Liver (tissue), 9 donors: Measurements from ENCODE around the gene EPB41L3. TPM values are rescaled to one million over a fixed set of nuclear protein-coding genes. Genes with fewer than 3 reads are reported as not detected.

ENCODE experiments used
- DNase-seq: peaks from one replicate; pipeline ENCODE4 v3.0.0-alpha.2; 2017; ENCODE audit warnings: low spot score
- H3K27ac ChIP-seq, 2 donors: one replicate each; pipeline ENCODE4 v1.7.0; 2013; ENCODE audit warnings: inconsistent platforms in 2 of 2, low read length in 2 of 2, control low read depth in 1 of 2, low read depth in 1 of 2, mild to moderate bottlenecking in 1 of 2
- H3K27me3 ChIP-seq, 4 donors: one replicate each; pipeline versions ENCODE4 v1.6.1 to v1.7.0; 2013; ENCODE audit warnings: low read length in 3 of 4, inconsistent platforms in 1 of 4, mild to moderate bottlenecking in 1 of 4, moderate library complexity in 1 of 4; ENCODE audit not compliant: control insufficient read depth in 4 of 4, insufficient read depth in 4 of 4
- H3K36me3 ChIP-seq, 4 donors: one replicate each; pipeline versions ENCODE4 v1.6.1 to v1.7.0; 2013; ENCODE audit warnings: low read length in 3 of 4, mild to moderate bottlenecking in 3 of 4, low read depth in 1 of 4, moderate library complexity in 1 of 4; ENCODE audit not compliant: control insufficient read depth in 4 of 4, insufficient read depth in 3 of 4
- H3K4me1 ChIP-seq, 4 donors: one replicate each; pipeline versions ENCODE4 v1.6.1 to v1.7.0; 2013; ENCODE audit warnings: low read length in 3 of 4, mild to moderate bottlenecking in 3 of 4, moderate library complexity in 1 of 4; ENCODE audit not compliant: control insufficient read depth in 4 of 4, insufficient read depth in 4 of 4
- H3K4me3 ChIP-seq, 3 donors: one replicate each; pipeline versions ENCODE4 v1.6.1 to v1.7.0; 2013; ENCODE audit warnings: low read length in 3 of 3, control low read depth in 1 of 3, low read depth in 1 of 3, mild to moderate bottlenecking in 1 of 3
- H3K9ac ChIP-seq, 2 donors: one replicate each; pipeline ENCODE4 v1.7.0; 2013; ENCODE audit warnings: low read length in 2 of 2, mild to moderate bottlenecking in 2 of 2, moderate library complexity in 2 of 2, control low read depth in 1 of 2, low read depth in 1 of 2
- H3K9me3 ChIP-seq, 4 donors: one replicate each; pipeline versions ENCODE4 v1.6.1 to v1.7.0; 2013; ENCODE audit warnings: low read length in 3 of 4; ENCODE audit not compliant: control insufficient read depth in 4 of 4
- ATF3 ChIP-seq: IDR thresholded peaks from 2 replicates; pipeline ENCODE4 v1.6.1; 2016; ENCODE audit warnings: antibody characterized with exemption
- CTCF ChIP-seq: fragments of 150-350 bp; IDR thresholded peaks from 2 replicates; pipeline ENCODE4 v1.5.1; 2017; ENCODE audit warnings: improper control_type of control experiment, low read depth, low read length; ENCODE audit not compliant: missing input control
- EGR1 ChIP-seq, 2 donors: IDR thresholded peaks; 2 replicates each; pipeline ENCODE4 v1.6.1; 2016 to 2018; ENCODE audit warnings: antibody characterized with exemption in 2 of 2, low read depth in 2 of 2
- FOXA1 ChIP-seq: IDR thresholded peaks from 2 replicates; pipeline ENCODE4 v1.6.1; 2016; ENCODE audit warnings: antibody characterized with exemption
- FOXA2 ChIP-seq: IDR thresholded peaks from 2 replicates; pipeline ENCODE4 v1.6.1; 2016; ENCODE audit warnings: antibody characterized with exemption
- GABPA ChIP-seq, 2 donors: IDR thresholded peaks in 1 of 2; conservative IDR thresholded peaks in 1 of 2; 2 replicates each; pipeline ENCODE4 v1.6.1; 2016; ENCODE audit warnings: antibody characterized with exemption in 2 of 2, mild to moderate bottlenecking in 1 of 2, moderate library complexity in 1 of 2
- HNF4A ChIP-seq, 2 donors: conservative IDR thresholded peaks; 2 replicates each; pipeline ENCODE4 v1.6.1; 2016; ENCODE audit warnings: antibody characterized with exemption in 2 of 2, mild to moderate bottlenecking in 2 of 2
- HNF4G ChIP-seq: IDR thresholded peaks from 2 replicates; pipeline ENCODE4 v1.6.1; 2016; ENCODE audit warnings: antibody characterized with exemption
- JUND ChIP-seq, 2 donors: IDR thresholded peaks; 2 replicates each; pipeline ENCODE4 v1.6.1; 2016; ENCODE audit warnings: antibody characterized with exemption in 2 of 2
- MAX ChIP-seq: IDR thresholded peaks from 2 replicates; pipeline ENCODE4 v1.6.1; 2016; ENCODE audit warnings: antibody characterized with exemption
- NR2F2 ChIP-seq: IDR thresholded peaks from 2 replicates; pipeline ENCODE4 v1.6.1; 2016; ENCODE audit warnings: antibody characterized with exemption
- RAD21 ChIP-seq, 2 donors: IDR thresholded peaks; 2 replicates each; pipeline ENCODE4 v1.6.1; 2016; ENCODE audit warnings: antibody characterized with exemption in 2 of 2, mild to moderate bottlenecking in 2 of 2
- REST ChIP-seq: IDR thresholded peaks from 2 replicates; pipeline ENCODE4 v1.6.1; 2016; ENCODE audit warnings: antibody characterized with exemption, mild to moderate bottlenecking
- RXRA ChIP-seq, 2 donors: IDR thresholded peaks; 2 replicates each; pipeline ENCODE4 v1.6.1; 2017 to 2018; ENCODE audit warnings: antibody characterized with exemption in 2 of 2, mild to moderate bottlenecking in 1 of 2
- SP1 ChIP-seq: IDR thresholded peaks from 2 replicates; pipeline ENCODE4 v1.6.1; 2018; ENCODE audit warnings: antibody characterized with exemption, mild to moderate bottlenecking
- TAF1 ChIP-seq: conservative IDR thresholded peaks from 2 replicates; pipeline ENCODE4 v1.6.1; 2016; ENCODE audit warnings: antibody characterized with exemption, mild to moderate bottlenecking
- YY1 ChIP-seq: IDR thresholded peaks from 2 replicates; pipeline ENCODE4 v1.6.1; 2016; ENCODE audit warnings: antibody characterized with exemption, mild to moderate bottlenecking
- ZBTB33 ChIP-seq: IDR thresholded peaks from 2 replicates; pipeline ENCODE4 v1.6.1; 2016; ENCODE audit warnings: antibody characterized with exemption
- WGBS: extraction: QIAGEN DNeasy Blood & Tissue Kit; methylation state at CpG from one replicate; pipeline ENCODE4 v1.1.7; 2013; 5-methylcytosine and 5-hydroxymethylcytosine counted together
- polyA plus RNA-seq, 2 donors: library from polyadenylated mRNA; stranded (reverse) in 1 of 2; unstranded in 1 of 2; fragments of 200-250 nt in 1 of 2; fragments of >200 nt in 1 of 2; fragmentation: Nextera tagmentation in 1 of 2; extraction: Ambion mirVana in 1 of 2; gene quantifications; one replicate each; pipeline versions ENCODE4 v1.2.1 to v1.2.3, GENCODE V29; 2013 to 2015
- total RNA-seq, 2 donors: library from RNA; depleted of rRNA; stranded (reverse); fragments of >200 nt; gene quantifications; one replicate each; pipeline ENCODE4 v1.2.3, GENCODE V29; 2014
- donor health status: healthy.
- donor health status: healthy.
- donor health status: healthy.
- donor health status: healthy.
- donor health status: healthy.

The EPB41L3 gene
- total and polyA plus RNA-seq, 4 donors: 1.4 to 14.5 (median 5.1) TPM

- no peak for TF ChIP-seq ZBTB33
- no peak for TF ChIP-seq JUND (IDR thresholded peaks at IDR 0.05)
- TF ChIP-seq TAF1: no peak
- TF ChIP-seq ATF3: no peak
- TF ChIP-seq HNF4G: no peak
- TF ChIP-seq EGR1 (IDR thresholded peaks at IDR 0.05; ENCODE audit: low read depth in 2 of 2): no peak
- TF ChIP-seq YY1: no peak
- no peak for TF ChIP-seq RXRA (IDR thresholded peaks at IDR 0.05)
Measured at GRCh38 chr18:5498452-5498851, 45.3 kb downstream of the EPB41L3 start (continued).

- H3K27ac ChIP-seq: no peak overlapping the region
- 91% methylated on average over 2 of the region's 2 CpGs for WGBS
- TF ChIP-seq TAF1: no peak
- H3K9me3 ChIP-seq: no peaks in the 10 kb centered on the region
- H3K9ac ChIP-seq: no peak overlapping the region
- no peak for DNase-seq
- no peaks in the 10 kb centered on the region for H3K27me3 ChIP-seq
- H3K4me1 ChIP-seq: no peaks in the 10 kb centered on the region
- no peaks in the 10 kb centered on the region for H3K36me3 ChIP-seq
- no peak overlapping the region for H3K4me3 ChIP-seq
Measured at GRCh38 chr18:5496305-5496704, 47.5 kb downstream of the EPB41L3 start.

GRCh38 chr18:5490753-5491480, 52.9 kb downstream of the EPB41L3 start:
- Histone ChIP-seq H3K27ac (no peak overlapping the region), H3K36me3 (no peaks in the 10 kb centered on the region), H3K9ac (no peak overlapping the region), H3K4me3 (no peak overlapping the region), H3K9me3 (peaks cover 0 to 3% (median 0%) of the 10 kb centered on the region in 4 donors), H3K27me3 (no peaks in the 10 kb centered on the region), H3K4me1 (no peaks in the 10 kb centered on the region)
- DNase-seq: no peak
- 67% methylated on average over 5 of the region's 5 CpGs for WGBS
- no peak for TF ChIP-seq HNF4A (conservative IDR thresholded peaks at IDR 0.05)
- no peak for TF ChIP-seq JUND (IDR thresholded peaks at IDR 0.05)
- TF ChIP-seq REST: no peak
- no peak for TF ChIP-seq NR2F2
- TF ChIP-seq RXRA (IDR thresholded peaks at IDR 0.05): no peak
- no peak for TF ChIP-seq GABPA (IDR thresholded peaks at IDR 0.05 in 1 of 2, conservative IDR thresholded peaks at IDR 0.05 in 1 of 2)
- TF ChIP-seq CTCF: no peak
- TF ChIP-seq ATF3: no peak
- TF ChIP-seq FOXA2: no peak
- no peak for TF ChIP-seq SP1
- no peak for TF ChIP-seq HNF4G
- TF ChIP-seq EGR1 (IDR thresholded peaks at IDR 0.05; ENCODE audit: low read depth in 2 of 2): no peak
- TF ChIP-seq ZBTB33: no peak
- no peak for TF ChIP-seq TAF1
- no peak for TF ChIP-seq MAX
- TF ChIP-seq YY1: no peak
- no peak for TF ChIP-seq FOXA1
- no peak for TF ChIP-seq RAD21 (IDR thresholded peaks at IDR 0.05)
